Lower leg skin (tissue), 3 donors: ENCODE results near the gene ZGLP1.

Source experiments
- POLR2A ChIP-seq, 2 donors: fragments of 450-650 bp; IDR thresholded peaks; one replicate each; pipeline ENCODE4 v1.6.1; 2016 to 2017; ENCODE audit warnings: antibody characterized with exemption in 2 of 2, mild to moderate bottlenecking in 1 of 2, moderate library complexity in 1 of 2
- TF ChIP-seq, protein P1 (sequence below), 3 donors: fragments of 450-650 bp; IDR thresholded peaks; one replicate each; pipeline ENCODE4 v1.5.1; 2016; ENCODE audit warnings: antibody characterized with exemption in 3 of 3, mild to moderate bottlenecking in 3 of 3, moderate library complexity in 2 of 3

DNA sequence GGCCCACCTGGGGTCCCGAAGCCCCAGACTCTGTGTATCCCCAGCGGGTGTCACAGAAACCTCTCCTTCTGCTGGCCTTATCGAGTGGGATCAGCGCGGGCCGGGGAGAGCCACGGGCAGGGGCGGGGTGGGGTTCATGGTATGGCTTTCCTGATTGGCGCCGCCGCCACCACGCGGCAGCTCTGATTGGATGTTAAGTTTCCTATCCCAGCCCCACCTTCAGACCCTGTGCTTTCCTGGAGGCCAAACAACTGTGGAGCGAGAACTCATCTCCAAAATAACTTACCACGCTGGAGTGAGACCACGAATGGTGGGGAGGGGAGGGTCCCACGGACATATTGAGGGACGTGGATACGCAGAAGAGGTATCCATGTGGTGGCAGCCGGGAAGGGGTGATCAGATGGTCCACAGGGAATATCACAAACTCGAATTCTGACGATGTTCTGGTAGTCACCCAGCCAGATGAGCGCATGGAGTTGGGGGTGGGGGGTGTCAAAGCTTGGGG lies 20.9 kb downstream of the ZGLP1 start:
- TF ChIP-seq, protein P1, sequence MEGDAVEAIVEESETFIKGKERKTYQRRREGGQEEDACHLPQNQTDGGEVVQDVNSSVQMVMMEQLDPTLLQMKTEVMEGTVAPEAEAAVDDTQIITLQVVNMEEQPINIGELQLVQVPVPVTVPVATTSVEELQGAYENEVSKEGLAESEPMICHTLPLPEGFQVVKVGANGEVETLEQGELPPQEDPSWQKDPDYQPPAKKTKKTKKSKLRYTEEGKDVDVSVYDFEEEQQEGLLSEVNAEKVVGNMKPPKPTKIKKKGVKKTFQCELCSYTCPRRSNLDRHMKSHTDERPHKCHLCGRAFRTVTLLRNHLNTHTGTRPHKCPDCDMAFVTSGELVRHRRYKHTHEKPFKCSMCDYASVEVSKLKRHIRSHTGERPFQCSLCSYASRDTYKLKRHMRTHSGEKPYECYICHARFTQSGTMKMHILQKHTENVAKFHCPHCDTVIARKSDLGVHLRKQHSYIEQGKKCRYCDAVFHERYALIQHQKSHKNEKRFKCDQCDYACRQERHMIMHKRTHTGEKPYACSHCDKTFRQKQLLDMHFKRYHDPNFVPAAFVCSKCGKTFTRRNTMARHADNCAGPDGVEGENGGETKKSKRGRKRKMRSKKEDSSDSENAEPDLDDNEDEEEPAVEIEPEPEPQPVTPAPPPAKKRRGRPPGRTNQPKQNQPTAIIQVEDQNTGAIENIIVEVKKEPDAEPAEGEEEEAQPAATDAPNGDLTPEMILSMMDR (IDR thresholded peaks at IDR 0.05) = no peak
- no peak for TF ChIP-seq POLR2A (IDR thresholded peaks at IDR 0.05)
